Loucy (cell line): ENCODE measurements around the gene LRRC28.
A peak's percentile ranks its signal among the peaks of the same experiment; 100 is the strongest.

ENCODE experiments used
- H2AFZ ChIP-seq: fragments of 200-600 bp; sonication (generic); 2 replicates; pipeline ENCODE4 v1.6.0; 2016; ENCODE audit warnings: antibody characterized with exemption, mild to moderate bottlenecking, low read length, moderate library complexity
- H3F3A ChIP-seq: fragments of 200-600 bp; 2 replicates; pipeline ENCODE4 v1.6.0; 2016; ENCODE audit warnings: antibody characterized with exemption, low read depth, mild to moderate bottlenecking
- H3K27me3 ChIP-seq: fragments of 200-600 bp; sonication (generic); 2 replicates; pipeline ENCODE4 v1.6.1; 2014; ENCODE audit warnings: low read length, mild to moderate bottlenecking; ENCODE audit not compliant: insufficient read depth, poor library complexity, severe bottlenecking
- H3K36me3 ChIP-seq: fragments of 200-600 bp; sonication (generic); 2 replicates; pipeline ENCODE4 v1.6.1; 2016; ENCODE audit warnings: low read length; ENCODE audit not compliant: insufficient read depth
- H3K4me1 ChIP-seq: fragments of 200-600 bp; sonication (generic); 2 replicates; pipeline ENCODE4 v1.5.1; 2014; ENCODE audit warnings: low read length, mild to moderate bottlenecking; ENCODE audit not compliant: insufficient read depth, poor library complexity, severe bottlenecking
- H3K4me2 ChIP-seq: fragments of 200-600 bp; sonication (generic); 2 replicates; pipeline ENCODE4 v1.6.0; 2014; ENCODE audit warnings: antibody characterized with exemption, low read length, low read depth, mild to moderate bottlenecking; ENCODE audit not compliant: poor library complexity, severe bottlenecking
- H3K4me3 ChIP-seq: fragments of 200-600 bp; sonication (generic); 2 replicates; pipeline ENCODE4 v1.5.1; 2014; ENCODE audit warnings: low read length, mild to moderate bottlenecking, mixed read lengths; ENCODE audit not compliant: poor library complexity, severe bottlenecking
- H3K79me2 ChIP-seq: fragments of 200-600 bp; sonication (generic); 2 replicates; pipeline ENCODE4 v1.6.1; 2014; ENCODE audit warnings: low read length; ENCODE audit not compliant: insufficient read depth
- H3K9ac ChIP-seq: fragments of 200-600 bp; sonication (generic); 2 replicates; pipeline ENCODE4 v1.6.0; 2014; ENCODE audit warnings: mild to moderate bottlenecking, low read depth, low read length, moderate library complexity; ENCODE audit not compliant: poor library complexity, severe bottlenecking
- H3K9me2 ChIP-seq: fragments of 200-600 bp; sonication (generic); replicated peaks from 2 replicates; pipeline ENCODE4 v1.6.1; 2016; ENCODE audit warnings: low read depth, low read length, mixed read lengths
- H3K9me3 ChIP-seq: fragments of 200-600 bp; sonication (generic); 2 replicates; pipeline ENCODE4 v1.6.1; 2014; ENCODE audit warnings: mild to moderate bottlenecking, antibody characterized with exemption, low read length, low read depth; ENCODE audit not compliant: insufficient read depth
- H4K20me1 ChIP-seq: fragments of 200-600 bp; sonication (generic); 2 replicates; pipeline ENCODE4 v1.6.0; 2014; ENCODE audit warnings: antibody characterized with exemption, low read length, mild to moderate bottlenecking; ENCODE audit not compliant: insufficient read depth, poor library complexity, severe bottlenecking
- CTCF ChIP-seq: fragments of 200-600 bp; sonication (generic); conservative IDR thresholded peaks from 2 replicates; pipeline ENCODE4 v1.5.1; 2014; ENCODE audit warnings: mild to moderate bottlenecking, antibody characterized with exemption, low read length
- EZH2phosphoT487 ChIP-seq: fragments of 200-600 bp; IDR thresholded peaks from 2 replicates; pipeline ENCODE4 v1.6.1; 2018; ENCODE audit warnings: antibody characterized with exemption, mild to moderate bottlenecking, moderate library complexity, borderline replicate concordance

Gene LRRC28

GRCh38 chr15:99343881-99344551, 92.7 kb downstream of the LRRC28 start:
- Histone ChIP-seq H3K9me2 (no peaks in the 10 kb centered on the region), H3K4me3 (no peak overlapping the region), H3K36me3 (no peaks in the 10 kb centered on the region), H2AFZ (peak overlapping the region; percentile 74), H3K4me2 (no peak overlapping the region), H3K9ac (no peak overlapping the region), H3F3A (no peaks in the 10 kb centered on the region), H3K4me1 (peaks cover 10% of the 10 kb centered on the region), H3K27me3 (no peaks in the 10 kb centered on the region), H3K79me2 (no peaks in the 10 kb centered on the region), H3K9me3 (no peaks in the 10 kb centered on the region), H4K20me1 (no peaks in the 10 kb centered on the region)
- TF ChIP-seq EZH2phosphoT487 (no peak), CTCF (peak; percentile 73)

GRCh38 chr15:99344639-99345038, 93.4 kb downstream of the LRRC28 start:
- Histone ChIP-seq H3K9me2 (no peaks in the 10 kb centered on the region), H3K9ac (no peak overlapping the region), H4K20me1 (no peaks in the 10 kb centered on the region), H3K9me3 (peaks cover 4% of the 10 kb centered on the region; the same call in 1 of the 2 replicates), H3F3A (no peaks in the 10 kb centered on the region), H2AFZ (no peak overlapping the region), H3K4me2 (no peak overlapping the region), H3K4me3 (no peak overlapping the region), H3K27me3 (no peaks in the 10 kb centered on the region), H3K79me2 (no peaks in the 10 kb centered on the region), H3K36me3 (no peaks in the 10 kb centered on the region), H3K4me1 (peaks cover 10% of the 10 kb centered on the region)
- TF ChIP-seq CTCF (no peak), EZH2phosphoT487 (no peak)

- Histone ChIP-seq H3K4me2 (no peak overlapping the region), H3K27me3 (no peaks in the 10 kb centered on the region), H3K9ac (no peak overlapping the region), H3K4me1 (peaks cover 10% of the 10 kb centered on the region), H4K20me1 (no peaks in the 10 kb centered on the region), H3K9me2 (no peaks in the 10 kb centered on the region), H3F3A (no peaks in the 10 kb centered on the region), H3K79me2 (no peaks in the 10 kb centered on the region), H3K4me3 (no peak overlapping the region), H3K36me3 (no peaks in the 10 kb centered on the region), H2AFZ (no peak overlapping the region), H3K9me3 (peaks cover 4% of the 10 kb centered on the region; the same call in 1 of the 2 replicates)
- TF ChIP-seq CTCF, result no peak
- no peak for TF ChIP-seq EZH2phosphoT487
These were observed 94.0 kb downstream of the LRRC28 start for GRCh38 chr15:99345242-99345641.
